NT2/D1 (cell line): ENCODE measurements around the gene SLC12A8.

Experiments used
- DNase-seq: peaks from one replicate; pipeline ENCODE4 v3.0.0-alpha.2; 2011; ENCODE audit warnings: low read depth, low spot score
- H3K27me3 ChIP-seq: 2 replicates; pipeline ENCODE4 v1.6.0; 2011; ENCODE audit warnings: mild to moderate bottlenecking; ENCODE audit not compliant: insufficient read length, insufficient read depth
- H3K36me3 ChIP-seq: 2 replicates; pipeline ENCODE4 v1.6.1; 2011; ENCODE audit warnings: mild to moderate bottlenecking, low read length, mixed read lengths; ENCODE audit not compliant: insufficient read depth, insufficient read length
- H3K4me1 ChIP-seq: 2 replicates; pipeline ENCODE4 v1.5.1; 2011; ENCODE audit not compliant: insufficient read depth, insufficient read length
- H3K4me3 ChIP-seq: 2 replicates; pipeline ENCODE4 v1.5.1; 2011; ENCODE audit warnings: low read depth; ENCODE audit not compliant: insufficient read length
- H3K9ac ChIP-seq: 2 replicates; pipeline ENCODE4 v1.6.0; 2011; ENCODE audit warnings: low read depth; ENCODE audit not compliant: insufficient read length
- H3K9me3 ChIP-seq: 2 replicates; pipeline ENCODE4 v1.5.1; 2011; ENCODE audit warnings: mild to moderate bottlenecking, low read length; ENCODE audit not compliant: insufficient read depth
- SUZ12 ChIP-seq: IDR thresholded peaks from 2 replicates; pipeline ENCODE4 v1.6.1; 2011; ENCODE audit not compliant: insufficient read length, insufficient read depth; ENCODE audit errors: extremely low read depth
- YY1 ChIP-seq: IDR thresholded peaks from 2 replicates; pipeline ENCODE4 v1.6.1; 2011; ENCODE audit not compliant: insufficient read length, insufficient read depth
- ZNF274 ChIP-seq: IDR thresholded peaks from 2 replicates; pipeline ENCODE4 v1.6.1; 2011; ENCODE audit warnings: mild to moderate bottlenecking, low read depth, low read length

The SLC12A8 gene

GRCh38 chr3:125160606-125161371, 51.8 kb downstream of the SLC12A8 start:
- Histone ChIP-seq H3K36me3 (peaks cover 4% of the 10 kb centered on the region), H3K27me3 (no peaks in the 10 kb centered on the region), H3K9me3 (no peaks in the 10 kb centered on the region), H3K4me3 (no peak overlapping the region), H3K4me1 (peaks cover 11% of the 10 kb centered on the region), H3K9ac (no peak overlapping the region)
- no peak for DNase-seq
- no peak for TF ChIP-seq ZNF274
- no peak for TF ChIP-seq YY1

GRCh38 chr3:125157183-125157582, 55.4 kb downstream of the SLC12A8 start:
- Histone ChIP-seq H3K36me3 (no peaks in the 10 kb centered on the region), H3K27me3 (no peaks in the 10 kb centered on the region), H3K4me1 (peaks cover 9% of the 10 kb centered on the region), H3K4me3 (no peak overlapping the region), H3K9me3 (no peaks in the 10 kb centered on the region), H3K9ac (no peak overlapping the region)
- TF ChIP-seq SUZ12 (no peak), ZNF274 (no peak), YY1 (no peak)
- DNase-seq = no peak

GRCh38 chr3:125156456-125156855, 56.1 kb downstream of the SLC12A8 start:
- peaks cover 9% of the 10 kb centered on the region for H3K4me1 ChIP-seq
- no peak for DNase-seq
- no peak for TF ChIP-seq ZNF274

DNA sequence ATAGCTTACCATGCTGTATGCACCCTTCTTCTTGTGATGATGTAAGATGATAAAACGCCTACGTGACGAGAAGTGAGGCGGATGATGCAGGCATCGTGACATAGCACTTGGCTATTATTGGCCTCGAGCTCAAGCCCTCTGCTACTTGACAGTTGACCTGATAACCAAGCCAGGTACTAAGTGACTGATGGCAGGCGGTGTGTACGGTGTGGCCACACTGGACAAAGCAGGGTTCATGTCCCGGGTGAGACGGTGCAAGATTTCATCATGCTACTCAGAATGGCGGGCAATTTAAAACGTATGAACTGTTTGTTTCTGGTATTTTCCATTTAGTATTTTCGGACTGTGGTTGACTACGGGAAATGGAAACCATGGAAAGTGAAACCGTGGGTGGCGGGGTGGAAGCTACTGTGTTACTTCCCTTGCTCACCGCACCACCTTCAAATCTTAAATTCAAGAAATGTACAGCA, 57.7 kb downstream of the SLC12A8 start:
- H3K27me3 ChIP-seq = no peaks in the 10 kb centered on the region
- no peak for TF ChIP-seq YY1
- TF ChIP-seq ZNF274 = no peak
- TF ChIP-seq SUZ12 = no peak
- peaks cover 6% of the 10 kb centered on the region for H3K4me1 ChIP-seq
- H3K9ac ChIP-seq = no peak overlapping the region
- H3K9me3 ChIP-seq = no peaks in the 10 kb centered on the region
- H3K36me3 ChIP-seq = no peaks in the 10 kb centered on the region
- no peak overlapping the region for H3K4me3 ChIP-seq
- no peak for DNase-seq

More at GRCh38 chr3:125156456-125156855, 56.1 kb downstream of the SLC12A8 start:
- Histone ChIP-seq H3K36me3 (no peaks in the 10 kb centered on the region), H3K4me3 (no peak overlapping the region), H3K9ac (no peak overlapping the region), H3K9me3 (no peaks in the 10 kb centered on the region), H3K27me3 (no peaks in the 10 kb centered on the region)

- TF ChIP-seq ZNF274 (no peak), YY1 (no peak), SUZ12 (no peak)
- Histone ChIP-seq H3K9ac (no peak overlapping the region), H3K4me1 (peaks cover 6% of the 10 kb centered on the region), H3K4me3 (no peak overlapping the region), H3K36me3 (no peaks in the 10 kb centered on the region), H3K27me3 (no peaks in the 10 kb centered on the region), H3K9me3 (no peaks in the 10 kb centered on the region)
- no peak for DNase-seq
Measured at GRCh38 chr3:125154110-125154509, 58.4 kb downstream of the SLC12A8 start.

GRCh38 chr3:125152951-125153350, 59.6 kb downstream of the SLC12A8 start:
- Histone ChIP-seq H3K9ac (no peak overlapping the region), H3K4me3 (no peak overlapping the region), H3K4me1 (peaks cover 10% of the 10 kb centered on the region), H3K36me3 (no peaks in the 10 kb centered on the region), H3K9me3 (no peaks in the 10 kb centered on the region), H3K27me3 (no peaks in the 10 kb centered on the region)
- no peak for TF ChIP-seq SUZ12
- no peak for TF ChIP-seq ZNF274
- TF ChIP-seq YY1 = no peak
- no peak for DNase-seq

- H3K27me3 ChIP-seq = no peaks in the 10 kb centered on the region
- H3K36me3 ChIP-seq = no peaks in the 10 kb centered on the region
- TF ChIP-seq ZNF274 (no peak), YY1 (no peak), SUZ12 (no peak)
- no peak overlapping the region for H3K4me3 ChIP-seq
- no peak for DNase-seq
- H3K9me3 ChIP-seq = no peaks in the 10 kb centered on the region
- no peak overlapping the region for H3K9ac ChIP-seq
- H3K4me1 ChIP-seq = peaks cover 12% of the 10 kb centered on the region
Measured at GRCh38 chr3:125151916-125152315, 60.6 kb downstream of the SLC12A8 start.

- H3K4me3 ChIP-seq = no peak overlapping the region
- DNase-seq = no peak
Measured at GRCh38 chr3:125151442-125151817, 61.1 kb downstream of the SLC12A8 start.

More at GRCh38 chr3:125151442-125151817, 61.1 kb downstream of the SLC12A8 start:
- no peaks in the 10 kb centered on the region for H3K36me3 ChIP-seq
- H3K9ac ChIP-seq = no peak overlapping the region
- H3K4me1 ChIP-seq = peaks cover 12% of the 10 kb centered on the region
- no peaks in the 10 kb centered on the region for H3K27me3 ChIP-seq
- H3K9me3 ChIP-seq = no peaks in the 10 kb centered on the region
- TF ChIP-seq SUZ12 (no peak), ZNF274 (no peak)
